LNCaP clone FGC (cell line): ENCODE measurements around the gene TNNC1.
A peak's percentile ranks its signal among the peaks of the same experiment; 100 is the strongest.

Experiments used
- DNase-seq: peaks from one replicate; pipeline ENCODE4 v3.0.0-alpha.2; 2011; ENCODE audit warnings: low read depth
- H3K4me3 ChIP-seq: 2 replicates; pipeline ENCODE4 v1.5.1; 2011; ENCODE audit warnings: mild to moderate bottlenecking, low read depth, low read length, control low read depth
- CTCF ChIP-seq: IDR thresholded peaks from 2 replicates; pipeline ENCODE4 v1.5.1; 2012; ENCODE audit warnings: mild to moderate bottlenecking; ENCODE audit not compliant: control insufficient read depth, insufficient read depth; ENCODE audit errors: extremely low read depth

TNNC1 gene

DNA sequence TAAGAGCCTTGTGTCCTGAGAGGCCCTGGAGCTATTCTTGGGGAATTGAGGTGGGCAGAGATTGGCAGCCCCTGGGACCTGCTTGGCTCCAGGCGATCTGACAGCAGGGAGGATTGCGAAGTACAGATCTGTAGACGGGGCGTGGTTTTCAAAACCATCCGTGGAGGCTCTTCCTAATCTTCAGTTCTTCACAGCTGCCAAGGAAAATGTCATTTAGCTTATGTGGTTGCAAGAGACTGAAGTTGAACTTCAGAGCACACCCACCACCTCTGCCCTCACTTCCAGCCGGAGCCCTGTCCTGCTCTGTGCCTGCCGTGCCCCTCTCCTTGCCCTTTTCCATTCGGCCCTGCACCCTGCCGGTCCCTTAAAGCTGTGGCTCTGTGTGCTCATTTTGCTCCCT is 14.5 kb upstream of the TNNC1 start:
- no peak overlapping the region for H3K4me3 ChIP-seq
- DNase-seq = no peak

DNA sequence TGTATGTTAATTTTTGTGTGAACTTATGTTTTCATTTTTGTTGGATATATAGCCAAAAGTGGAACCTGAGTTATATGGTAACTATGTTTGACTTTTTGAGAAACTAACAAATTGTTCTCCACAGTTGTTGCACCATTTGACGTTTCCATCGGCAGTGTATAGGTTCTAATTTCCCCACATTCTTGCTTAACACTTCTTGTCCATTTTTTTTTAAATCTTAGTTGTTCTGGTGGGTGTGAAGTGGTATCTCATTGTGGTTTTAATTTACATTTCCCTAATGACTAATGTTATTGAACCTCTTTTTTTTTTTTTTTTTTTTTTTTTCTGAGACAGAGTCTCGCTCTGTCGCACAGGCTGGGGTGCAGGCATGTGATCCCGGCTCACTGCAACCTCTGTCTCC is 9.6 kb upstream of the TNNC1 start:
- DNase-seq = no peak
- no peak overlapping the region for H3K4me3 ChIP-seq
- TF ChIP-seq CTCF = no peak

More for the DNA sequence above, 14.5 kb upstream of the TNNC1 start:
- TF ChIP-seq CTCF = no peak

DNA sequence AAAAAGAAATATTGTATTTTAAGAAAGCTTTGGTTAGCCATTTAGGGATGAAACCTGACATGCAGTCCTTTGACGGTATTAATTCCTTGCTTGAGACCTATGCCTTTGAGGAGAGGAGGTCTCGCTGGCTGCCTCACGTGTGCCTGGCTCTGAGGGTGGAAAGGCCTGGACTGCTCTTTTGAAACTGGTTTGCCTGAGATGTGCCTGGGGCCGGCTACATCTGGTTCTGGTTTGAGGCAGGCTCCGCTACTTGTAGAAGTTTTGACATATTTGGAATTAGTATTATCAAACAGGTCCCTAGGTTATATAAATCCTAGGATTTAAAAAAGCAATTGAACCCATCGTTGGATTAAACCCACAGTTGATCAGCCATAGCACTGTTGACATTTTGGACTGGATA is 8.0 kb upstream of the TNNC1 start:
- TF ChIP-seq CTCF = no peak
- no peak for DNase-seq
- H3K4me3 ChIP-seq = no peak overlapping the region

GRCh38 chr3:52458770-52459545 is 5.1 kb upstream of the TNNC1 start:
- no peak overlapping the region for H3K4me3 ChIP-seq
- no peak for DNase-seq
- TF ChIP-seq CTCF = no peak

DNA sequence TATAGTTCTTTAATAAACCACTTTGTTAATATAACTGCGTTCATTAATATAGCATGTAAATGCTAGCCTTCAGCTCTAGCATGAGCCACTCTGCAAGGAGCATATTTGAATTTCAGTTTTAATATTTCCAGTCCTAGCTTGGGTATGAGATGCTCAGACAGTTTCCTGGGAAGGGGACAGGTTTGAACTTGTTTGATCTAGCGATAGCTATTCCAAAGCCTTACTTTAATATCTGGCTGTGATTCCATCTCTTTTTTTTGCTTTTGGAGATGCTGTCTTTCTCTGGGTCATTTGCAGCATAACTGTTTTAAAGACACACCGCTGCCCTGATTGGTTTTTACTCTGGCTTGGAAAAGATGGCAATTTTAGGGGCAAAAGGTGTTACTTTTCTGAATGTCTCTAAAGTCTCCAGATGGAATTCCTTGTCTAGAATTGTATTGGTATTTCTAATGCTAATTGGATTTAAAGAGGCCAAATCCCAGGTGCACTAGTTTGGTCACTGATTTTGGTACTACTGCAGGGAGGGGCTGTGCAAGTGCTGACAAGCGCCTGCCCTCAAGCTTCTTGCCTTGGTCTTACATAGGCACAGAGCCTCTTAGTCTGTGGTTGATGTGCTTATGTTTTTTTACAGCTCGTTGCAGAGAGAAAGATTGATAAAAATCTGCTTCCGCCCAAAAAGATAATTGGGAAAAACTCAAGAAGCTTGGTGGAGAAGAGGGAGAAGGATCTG is 4.4 kb upstream of the TNNC1 start:
- no peak for DNase-seq
- H3K4me3 ChIP-seq = no peak overlapping the region
- no peak for TF ChIP-seq CTCF

- H3K4me3 ChIP-seq = peak overlapping the region; percentile 75
- TF ChIP-seq CTCF = no peak
- no peak for DNase-seq
Observed at GRCh38 chr3:52456800-52457183, 3.0 kb upstream of the TNNC1 start.
